HG02798 (cell line): Measurements from ENCODE around the gene TLCD4.

Experiments used
- ATAC-seq: cut with Tn5 transposase; IDR thresholded peaks from one replicate; pipeline ENCODE4 v1.9.1; 2021; ENCODE audit warnings: mild to moderate bottlenecking; ENCODE audit not compliant: unreplicated experiment, poor library complexity

Gene TLCD4

DNA sequence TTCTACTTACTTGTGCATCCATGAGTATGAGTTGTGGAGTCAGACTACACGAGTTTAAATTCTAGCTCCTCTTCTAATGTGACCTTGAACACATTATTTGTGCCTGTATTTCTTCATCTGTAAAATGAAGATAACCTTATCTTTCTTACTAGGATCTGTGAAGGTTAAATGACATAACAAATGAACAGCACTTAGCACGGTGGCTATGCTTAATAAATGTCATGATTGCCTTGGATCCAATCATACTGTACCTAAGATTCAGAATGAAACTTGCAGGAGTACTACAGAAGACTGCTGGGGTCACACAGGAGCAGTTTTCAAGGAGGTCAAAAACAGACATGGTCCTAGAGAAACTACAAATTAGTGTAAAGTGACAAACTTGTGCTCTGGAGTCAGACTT is 22.2 kb upstream of the TLCD4 start:
- no peak for ATAC-seq

DNA sequence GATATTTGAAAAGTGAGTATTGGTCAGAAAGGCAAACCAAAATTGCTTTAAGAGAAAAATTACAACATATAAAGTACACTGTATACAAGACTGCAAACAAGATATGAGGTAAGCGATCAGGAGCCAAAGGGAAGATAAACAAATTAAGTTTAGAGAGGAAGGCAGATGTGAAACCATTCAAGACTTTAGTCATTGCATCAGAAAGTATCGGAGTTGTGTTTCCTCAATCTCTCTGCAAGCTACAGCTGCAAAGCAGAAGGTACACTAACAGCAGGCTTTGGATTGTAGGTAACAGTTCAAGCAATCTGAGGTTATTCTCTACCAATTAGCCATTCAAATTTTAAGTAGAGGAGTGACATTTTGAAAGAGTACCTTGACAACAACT is 21.3 kb upstream of the TLCD4 start:
- ATAC-seq, result peak; percentile 95

DNA sequence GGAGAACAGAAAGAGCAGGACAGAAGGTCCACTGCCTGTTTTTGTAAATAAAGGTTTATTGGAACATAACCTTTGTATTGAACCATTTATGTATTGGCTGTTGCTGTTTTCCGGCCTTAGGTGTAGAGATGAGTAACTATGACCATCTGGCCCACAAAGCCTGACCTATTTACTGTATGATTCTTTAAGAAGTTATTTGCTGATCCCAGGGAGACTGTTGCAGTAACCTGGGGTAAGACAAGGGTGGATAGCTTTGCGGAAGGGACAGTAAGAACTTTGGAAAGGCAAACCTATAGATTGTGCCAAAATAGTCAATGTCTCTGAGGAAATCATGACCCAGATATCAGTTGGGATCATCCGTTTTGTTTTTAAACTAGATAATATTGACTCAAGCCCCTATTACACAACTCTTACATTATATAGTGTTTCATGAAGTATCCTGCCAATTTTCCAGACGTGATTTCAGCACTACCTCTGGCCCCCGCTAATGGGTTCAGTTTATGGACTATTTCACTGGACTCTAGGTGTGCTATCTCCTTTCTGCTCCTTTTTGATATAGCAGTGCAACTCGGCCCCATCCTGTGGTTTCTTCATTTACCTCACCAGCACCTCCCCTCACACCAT is 20.8 kb upstream of the TLCD4 start:
- ATAC-seq, result no peak

DNA sequence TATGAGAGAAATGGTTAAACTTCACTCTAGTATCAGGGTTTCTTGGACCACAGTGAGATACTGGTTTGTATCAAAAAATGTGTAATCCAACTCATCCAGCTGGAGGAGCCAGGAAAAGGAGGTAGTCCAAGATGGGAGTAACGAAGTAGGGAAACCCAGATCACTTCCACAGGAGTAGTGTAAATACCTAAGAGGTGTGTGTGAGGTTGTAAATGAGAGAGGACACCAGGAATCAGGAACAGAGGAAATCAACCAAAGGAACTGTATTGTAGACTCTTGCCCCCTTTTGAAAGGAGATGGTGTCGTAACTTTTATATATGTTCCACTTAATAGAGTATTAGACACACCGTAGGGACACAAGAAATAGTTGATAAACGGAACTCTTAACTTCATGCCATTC is 19.7 kb upstream of the TLCD4 start:
- ATAC-seq, result no peak

DNA sequence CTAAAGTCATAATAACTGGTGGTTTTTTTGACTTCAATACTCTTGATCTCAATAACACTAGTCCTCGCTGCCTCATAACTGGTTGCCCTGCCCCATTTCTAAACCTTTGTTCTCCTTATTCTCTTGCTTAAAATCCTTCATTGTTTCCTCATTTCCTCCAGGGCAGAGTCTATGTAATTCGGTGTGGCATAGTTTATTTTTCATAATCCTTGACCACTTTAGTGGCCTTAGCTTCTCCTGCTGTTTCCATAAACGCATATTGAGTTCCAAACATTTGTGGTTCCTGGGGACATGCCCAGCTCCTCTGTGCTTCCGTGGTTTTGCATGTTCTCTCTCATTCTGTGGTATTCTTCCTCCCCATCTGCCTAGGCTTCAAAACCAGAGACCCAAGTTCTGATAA is 19.0 kb upstream of the TLCD4 start:
- ATAC-seq, result no peak

DNA sequence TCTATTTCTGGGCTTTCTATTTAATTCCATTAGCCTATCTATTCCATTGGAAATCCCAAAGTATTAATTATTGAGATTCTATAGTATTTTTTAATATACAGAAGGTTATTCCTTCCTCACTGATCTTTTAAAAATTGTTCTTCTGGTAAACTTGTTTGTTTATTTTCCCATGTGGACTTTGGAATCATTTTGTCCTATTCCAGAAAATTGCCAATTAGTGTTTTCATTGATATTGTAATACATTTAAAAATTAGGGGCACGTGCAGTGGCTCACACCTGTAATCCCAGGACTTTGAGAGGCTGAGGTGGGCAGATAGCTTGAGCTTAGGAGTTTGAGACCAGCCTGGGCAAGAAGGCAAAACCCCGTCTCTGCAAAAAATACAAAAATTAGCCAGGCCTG is 8.4 kb upstream of the TLCD4 start:
- ATAC-seq, result no peak

DNA sequence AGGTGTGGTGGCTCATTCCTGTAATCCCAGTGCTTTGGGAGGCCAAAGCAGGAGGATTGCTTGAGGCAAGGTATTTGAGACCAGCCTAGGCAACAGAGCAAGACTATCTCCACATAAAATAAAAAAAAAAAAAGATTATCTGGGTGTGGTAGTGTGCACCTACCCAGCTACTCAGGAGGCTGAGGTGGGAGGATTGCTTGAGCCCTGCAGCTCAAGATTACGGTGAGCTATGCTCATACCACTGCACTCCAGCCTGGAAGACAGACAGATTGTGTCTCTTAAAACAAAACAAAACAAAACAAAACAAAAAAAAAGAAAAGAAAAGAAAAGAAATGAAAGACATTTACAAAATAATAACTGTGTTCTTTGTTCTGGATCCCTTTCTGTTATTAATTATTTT is 6.1 kb upstream of the TLCD4 start:
- no peak for ATAC-seq

DNA sequence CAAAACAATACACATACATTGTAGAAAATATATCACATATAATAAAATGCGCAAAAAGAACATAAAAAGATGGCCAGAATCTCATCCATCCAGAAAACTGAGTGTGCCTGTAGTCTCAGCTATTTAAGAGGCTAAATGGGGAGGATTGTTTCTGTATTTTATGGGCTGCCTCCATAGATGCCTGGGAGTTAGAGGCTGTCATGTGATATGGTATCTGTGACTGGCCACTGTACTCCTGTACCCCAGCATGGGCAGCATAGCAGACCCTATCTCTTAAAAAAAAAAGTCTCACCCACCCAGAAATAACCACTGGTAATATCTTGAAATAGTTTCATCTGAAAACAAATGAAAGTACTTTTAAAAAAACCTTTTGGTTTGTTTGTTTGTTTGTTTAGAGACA is 3.5 kb upstream of the TLCD4 start:
- ATAC-seq, result no peak

DNA sequence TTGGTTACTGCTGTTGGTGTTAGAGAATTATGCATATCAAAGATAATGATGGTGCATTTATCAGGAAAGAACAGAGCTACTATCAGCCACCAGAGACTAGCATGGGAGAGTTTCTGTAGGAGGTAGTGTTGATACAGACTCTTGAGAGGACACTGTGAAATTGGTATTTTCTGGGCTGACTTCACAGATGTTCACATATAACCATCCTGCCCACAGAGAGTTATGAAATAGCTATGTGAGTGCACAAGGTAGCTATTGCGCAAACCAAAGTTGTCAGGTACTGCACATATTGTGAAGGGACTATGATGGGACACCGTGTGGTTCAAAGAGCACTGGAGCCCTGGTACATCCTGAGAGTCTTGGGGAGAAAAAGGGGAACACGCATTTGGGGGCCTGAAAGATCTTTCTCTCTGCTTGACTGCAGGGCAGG is 1.4 kb upstream of the TLCD4 start:
- no peak for ATAC-seq

DNA sequence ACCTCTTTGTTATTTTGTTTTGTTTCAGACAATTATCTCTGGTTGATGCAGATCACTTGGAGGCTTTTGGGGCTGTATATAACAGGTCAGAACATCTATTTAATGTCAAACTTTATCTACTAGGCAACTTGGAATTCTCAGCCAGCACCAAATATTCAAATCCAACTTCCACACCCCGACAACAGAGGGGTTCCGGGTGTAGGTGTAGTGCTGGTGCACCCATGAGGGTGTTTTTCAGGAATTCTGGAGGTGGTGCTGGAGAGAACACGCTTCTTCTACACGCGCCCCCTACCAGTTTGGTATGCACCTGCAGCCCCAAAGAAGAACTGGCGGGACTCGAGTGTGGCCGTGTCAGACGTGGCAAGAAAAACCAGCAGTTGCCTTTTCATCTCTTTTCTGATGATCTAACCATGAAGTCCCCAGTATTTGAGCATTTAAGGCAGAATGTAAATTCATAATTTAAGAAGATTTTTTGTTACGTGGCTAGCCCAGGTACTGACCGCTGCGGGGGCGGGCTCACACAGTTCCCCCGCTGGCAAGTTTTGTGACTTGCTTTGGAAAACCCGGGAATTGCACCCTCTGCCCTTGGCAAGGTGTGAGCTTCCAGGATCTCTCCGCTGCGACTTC is 462 bp upstream of the TLCD4 start:
- peak; percentile 54 for ATAC-seq

DNA sequence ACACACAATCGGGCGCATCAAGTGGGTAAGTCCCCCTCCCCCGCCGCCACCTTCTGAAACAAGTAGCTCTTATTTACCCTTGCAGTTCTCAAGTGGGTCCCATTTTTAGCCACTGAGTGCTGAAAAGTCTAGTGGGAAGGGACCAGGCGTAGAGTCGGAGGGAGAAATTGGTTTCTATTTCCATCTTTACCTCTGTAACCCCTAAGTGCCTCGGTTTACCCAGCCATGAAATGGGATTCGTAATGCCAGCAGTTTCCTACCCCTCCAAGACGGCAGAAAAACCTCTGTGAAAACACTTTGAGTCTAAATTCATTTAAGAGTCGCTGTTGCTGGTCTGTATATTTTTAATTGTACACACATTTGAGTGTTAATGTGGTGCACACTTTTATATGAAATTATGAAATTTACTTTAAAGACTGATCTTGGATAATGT is 928 bp downstream of the TLCD4 start:
- no peak for ATAC-seq

DNA sequence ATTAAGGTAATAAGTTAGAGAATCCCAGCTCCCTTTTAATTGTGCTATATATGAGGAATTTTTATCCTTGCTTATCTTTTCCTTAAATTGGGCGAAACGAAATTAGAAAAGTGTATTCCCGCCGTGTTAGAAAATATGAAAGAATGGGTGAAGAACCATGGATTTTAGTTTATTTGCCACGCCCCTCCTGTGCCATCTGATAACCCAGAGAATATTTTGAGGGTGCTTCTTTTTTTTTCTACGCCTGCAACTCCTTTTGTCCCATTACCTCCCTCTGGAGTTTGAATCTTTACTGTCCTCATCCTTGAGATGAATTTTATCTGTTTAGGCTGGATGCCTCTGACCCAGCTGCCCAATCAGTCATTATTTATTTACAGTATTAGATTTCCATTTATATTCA is 1.6 kb downstream of the TLCD4 start:
- no peak for ATAC-seq

DNA sequence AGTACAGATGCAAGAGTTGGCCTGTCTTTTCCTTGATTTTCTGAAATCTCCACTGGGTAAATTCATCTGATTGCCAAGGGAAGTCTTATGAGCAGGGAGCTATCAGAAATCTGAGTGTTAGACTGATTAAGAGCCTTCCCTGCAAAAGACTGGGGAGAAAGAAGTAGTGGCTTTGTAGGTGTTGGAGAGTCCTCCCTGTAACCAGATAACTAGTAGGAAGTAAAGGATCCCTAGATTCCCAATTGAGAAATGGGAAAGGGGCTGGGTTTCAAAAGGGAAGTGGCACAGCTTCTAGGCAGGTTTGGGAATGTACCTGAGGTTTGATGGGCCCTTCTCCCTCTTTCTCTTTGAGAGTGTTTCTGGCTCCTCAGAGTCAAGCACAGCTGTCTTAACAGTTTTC is 2.1 kb downstream of the TLCD4 start:
- no peak for ATAC-seq

DNA sequence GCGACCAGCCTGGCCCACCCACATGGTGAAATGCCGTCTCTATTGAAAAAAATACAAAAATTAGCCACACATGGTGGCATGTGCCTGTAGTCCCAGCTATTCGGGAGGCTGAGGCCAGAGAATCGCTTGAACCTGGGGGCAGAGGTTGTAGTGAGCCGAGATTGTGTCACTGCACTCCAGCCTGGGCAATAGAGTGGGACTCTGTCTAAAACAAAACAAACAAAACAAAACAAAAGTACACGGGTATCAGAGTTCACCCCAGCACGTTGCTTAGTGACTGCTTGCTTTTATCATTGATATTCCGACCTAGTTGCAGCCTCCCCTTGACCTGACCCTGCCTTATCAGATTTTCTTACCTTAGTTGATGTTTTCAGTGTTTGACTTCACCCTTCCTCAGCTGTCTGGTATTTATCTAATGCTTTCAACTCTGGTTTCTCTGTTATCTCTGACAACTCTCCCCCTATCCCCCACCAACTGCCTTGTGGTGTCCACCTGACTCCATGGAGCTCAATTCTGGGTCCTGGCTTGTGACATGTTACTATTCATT is 5.1 kb downstream of the TLCD4 start:
- ATAC-seq, result no peak

DNA sequence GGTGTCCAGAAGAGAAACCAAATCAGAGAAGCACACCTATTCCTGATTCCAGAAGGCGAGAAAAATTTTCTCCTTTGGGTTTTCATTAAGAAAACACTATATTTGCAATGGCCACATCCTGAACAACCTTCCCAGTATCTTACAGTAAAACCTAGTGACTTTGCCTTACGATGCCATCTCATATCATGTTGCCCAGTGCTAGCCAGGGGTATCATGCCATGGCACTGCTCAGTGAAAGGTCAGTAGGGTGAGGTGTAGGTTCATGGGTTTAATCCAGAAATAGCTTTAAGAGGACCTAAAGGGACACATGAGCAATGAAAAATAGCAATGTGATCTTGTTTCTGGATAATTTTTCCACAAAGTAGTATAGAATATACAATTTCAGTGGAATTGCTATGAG is 7.2 kb downstream of the TLCD4 start:
- no peak for ATAC-seq

DNA sequence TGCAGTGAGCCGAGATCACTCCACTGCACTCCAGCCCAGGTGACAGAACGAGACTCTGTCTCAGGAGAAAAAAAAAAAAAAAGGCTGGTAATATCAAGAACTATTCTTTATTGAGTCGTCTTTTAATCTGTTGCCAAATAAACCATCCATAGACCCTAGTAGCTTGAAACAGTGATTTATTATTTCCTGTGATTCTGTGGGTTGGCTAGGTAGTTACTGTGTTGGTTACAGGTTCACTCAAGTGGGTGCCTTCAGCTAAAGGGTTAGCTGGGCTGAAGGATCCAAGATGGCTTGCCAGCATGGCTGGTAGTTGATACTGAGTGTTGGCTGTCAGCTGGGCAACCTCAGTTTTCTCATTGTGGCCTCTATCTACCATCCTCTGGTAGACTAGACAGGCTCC is 9.2 kb downstream of the TLCD4 start:
- ATAC-seq, result no peak

DNA sequence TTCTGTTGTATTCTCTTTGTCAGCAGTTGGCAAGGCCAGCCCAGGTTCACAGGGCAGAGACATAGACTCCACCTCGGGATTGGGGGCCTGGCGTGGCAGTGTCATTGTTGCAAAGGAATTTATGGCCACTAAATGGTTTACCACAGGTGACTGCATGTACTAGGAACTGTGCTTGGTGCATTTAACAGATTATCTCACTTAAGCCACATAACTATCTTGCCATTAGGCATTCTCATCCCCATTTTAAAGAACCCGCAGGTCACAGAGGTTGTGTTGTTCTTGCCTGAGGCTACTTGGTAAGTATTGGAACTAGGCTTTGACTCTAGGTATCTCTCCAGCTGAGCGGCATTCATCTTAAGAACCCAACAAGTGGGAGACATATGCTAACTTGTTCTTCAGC is 9.7 kb downstream of the TLCD4 start:
- ATAC-seq, result no peak

DNA sequence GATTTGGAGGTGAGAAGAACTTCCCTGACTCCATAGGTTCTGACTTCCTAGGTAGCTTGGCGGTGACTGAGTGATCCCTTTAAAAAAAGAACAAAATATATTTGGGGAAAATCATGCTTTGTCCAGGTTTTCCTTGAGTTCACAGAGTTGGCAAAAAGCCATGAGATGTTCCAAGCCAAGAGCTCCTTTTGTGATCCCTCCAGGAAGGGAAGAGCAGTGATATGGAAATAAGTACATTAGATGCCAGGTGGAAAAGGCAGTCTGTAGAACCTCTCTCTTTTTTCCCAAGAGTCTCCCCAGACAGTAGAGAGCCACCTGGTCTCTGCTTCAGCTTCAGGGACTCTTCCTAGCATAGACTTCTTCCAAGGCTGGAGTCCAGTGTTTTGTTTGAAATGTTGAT is 10.2 kb downstream of the TLCD4 start:
- ATAC-seq, result no peak

DNA sequence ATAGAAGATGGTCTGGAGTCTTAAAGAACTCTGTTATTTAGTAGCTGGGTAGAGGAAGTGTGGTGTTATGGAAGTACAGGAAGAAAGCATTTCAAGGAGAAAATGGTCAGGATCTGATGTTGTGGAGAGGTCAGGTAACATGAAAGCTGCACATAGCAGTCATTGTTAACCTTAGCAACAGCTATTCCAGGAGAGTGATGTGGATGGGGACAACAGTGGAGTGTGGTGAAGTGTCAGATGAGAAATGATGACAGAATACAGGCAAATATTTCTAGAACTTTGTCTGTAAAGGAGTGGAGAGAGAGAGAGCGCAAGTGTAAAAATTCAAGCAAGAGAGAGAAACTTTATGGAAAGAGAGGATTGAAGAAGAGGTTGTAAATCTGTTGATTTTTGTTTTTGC is 15.6 kb downstream of the TLCD4 start:
- ATAC-seq, result no peak

DNA sequence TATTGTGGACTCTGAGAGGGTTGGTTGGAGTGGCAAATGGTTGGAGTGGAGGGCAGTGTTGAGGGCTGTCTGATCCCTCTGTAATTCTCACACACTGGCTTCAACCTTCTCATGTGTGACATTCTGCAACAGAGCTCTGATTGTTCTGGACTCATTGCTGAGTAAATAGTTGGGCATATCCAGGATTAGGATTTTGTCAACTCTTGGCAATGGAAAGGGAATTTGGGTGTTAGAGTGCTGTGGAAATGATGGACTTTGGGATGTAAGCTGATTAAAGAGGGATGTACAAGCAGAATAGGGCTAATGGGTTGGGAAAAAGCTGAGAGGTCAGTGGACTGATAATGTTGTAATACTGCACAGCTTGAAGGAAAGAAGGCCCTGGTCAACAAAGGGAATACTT is 16.5 kb downstream of the TLCD4 start:
- ATAC-seq, result no peak

DNA sequence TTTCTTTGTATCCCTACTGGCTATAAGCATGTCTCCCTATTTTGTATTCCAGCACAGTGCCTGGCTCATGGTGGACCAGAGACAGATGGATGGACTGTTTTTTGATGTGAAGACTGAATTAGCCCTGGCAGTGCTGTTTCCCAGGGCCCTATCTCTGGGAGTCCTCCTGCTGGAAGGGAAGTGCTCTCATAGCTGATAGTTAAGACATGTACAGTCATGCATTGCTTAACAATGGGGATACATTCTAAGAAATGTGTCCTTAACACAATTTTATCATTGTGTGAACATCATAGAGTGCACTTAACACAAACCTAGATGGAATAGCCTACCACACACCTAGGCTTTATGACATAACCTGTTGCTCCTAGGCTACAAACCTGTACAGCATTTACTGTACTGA is 21.1 kb downstream of the TLCD4 start:
- no peak for ATAC-seq

DNA sequence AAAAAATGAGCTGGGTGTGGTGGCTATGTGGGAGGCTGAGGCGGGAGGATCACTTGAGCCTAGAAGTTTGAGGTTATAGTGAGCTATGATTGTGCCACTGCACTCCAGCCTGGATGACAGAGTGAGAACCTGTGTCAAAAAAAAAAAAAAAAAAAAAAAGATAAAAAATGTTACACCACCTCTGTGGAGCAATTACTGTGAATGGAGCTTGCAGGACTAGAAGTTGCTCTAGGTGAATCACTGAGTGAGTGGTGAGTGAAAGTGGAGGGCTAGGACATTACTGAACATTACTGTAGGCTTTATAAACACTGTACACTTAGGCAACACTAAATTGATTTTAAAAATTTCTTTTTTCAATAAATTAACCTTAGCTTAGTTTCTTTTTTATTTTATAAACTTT is 21.9 kb downstream of the TLCD4 start:
- ATAC-seq, result no peak
